Measurements from ENCODE around the gene SYNJ2.

Gene SYNJ2

DNA sequence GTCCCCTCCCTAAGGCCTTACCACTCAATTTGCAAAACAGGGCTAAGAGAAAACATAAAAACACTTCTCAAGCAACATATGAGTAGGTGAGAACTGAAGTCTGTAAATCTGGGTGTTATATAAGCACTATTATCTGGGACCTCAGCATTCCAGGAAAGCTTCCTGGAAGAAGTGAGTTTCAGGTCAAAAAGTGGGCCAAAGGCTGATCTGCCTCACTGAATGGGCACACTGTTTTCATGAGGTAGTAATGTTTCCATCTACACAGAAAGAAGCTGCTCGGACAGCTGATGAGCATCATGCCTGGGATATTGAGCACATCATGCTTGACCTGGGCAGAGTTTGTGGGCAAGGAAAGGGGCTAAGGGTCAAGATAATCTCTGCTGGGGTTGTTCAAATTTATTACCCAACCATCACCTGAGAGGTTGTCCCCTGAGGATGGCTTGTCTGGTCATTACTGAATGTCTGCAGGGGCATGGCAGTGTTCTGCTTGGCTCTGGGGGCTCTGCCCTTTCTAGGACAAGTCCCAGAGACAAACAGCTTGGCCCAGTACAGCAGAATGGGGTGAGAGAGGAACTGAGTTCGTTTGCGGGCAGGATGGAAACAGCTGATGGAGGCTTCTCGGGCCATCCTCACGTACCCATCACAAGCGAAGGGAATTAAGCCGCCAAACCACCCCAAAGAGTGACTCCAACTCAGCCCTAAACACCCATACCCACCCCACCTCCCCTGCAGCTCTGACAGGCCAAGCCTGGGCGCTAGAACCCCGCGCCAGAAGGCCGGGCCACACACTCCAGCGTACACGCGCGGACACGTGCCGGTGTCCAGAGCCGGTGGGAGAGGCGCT is 1.2 kb upstream of the SYNJ2 start:
- H3K4me3 ChIP-seq (ENCODE audit: low read length in 2 of 2) = peak overlapping the region; percentile 81 to 87

GRCh38 chr6:157981132-157981394 is 600 bp upstream of the SYNJ2 start:
- no peaks in the 10 kb centered on the region for H3K9me3 ChIP-seq (ENCODE audit: control insufficient read depth in 2 of 2, low read length in 2 of 2)
- peak overlapping the region; percentile 41 to 83 for H3K27ac ChIP-seq (ENCODE audit: low read depth in 2 of 2, low read length in 2 of 2)
- H3K9ac ChIP-seq (ENCODE audit: low read depth in 1 of 2, low read length in 2 of 2) = peak overlapping the region; percentile 49 to 95
- H3K4me3 ChIP-seq (ENCODE audit: low read length in 2 of 2) = peak overlapping the region; percentile 81 to 87
- no peaks in the 10 kb centered on the region for H3K27me3 ChIP-seq (ENCODE audit: control insufficient read depth in 2 of 2, insufficient read depth in 2 of 2, low read length in 2 of 2)
- H3K4me1 ChIP-seq (ENCODE audit: control insufficient read depth in 2 of 2, insufficient read depth in 2 of 2, low read length in 2 of 2) = peaks cover 20 to 29% of the 10 kb centered on the region in 2 donors
- no peaks in the 10 kb centered on the region for H3K36me3 ChIP-seq (ENCODE audit: control insufficient read depth in 2 of 2, insufficient read depth in 2 of 2, low read length in 2 of 2)

More for the DNA sequence above, 1.2 kb upstream of the SYNJ2 start:
- Histone ChIP-seq H3K36me3 (ENCODE audit: control insufficient read depth in 2 of 2, insufficient read depth in 2 of 2, low read length in 2 of 2) (no peaks in the 10 kb centered on the region), H3K9ac (ENCODE audit: low read depth in 1 of 2, low read length in 2 of 2) (peak overlapping the region; percentile 49 to 95), H3K4me1 (ENCODE audit: control insufficient read depth in 2 of 2, insufficient read depth in 2 of 2, low read length in 2 of 2) (peaks cover 19 to 23% of the 10 kb centered on the region in 2 donors), H3K27me3 (ENCODE audit: control insufficient read depth in 2 of 2, insufficient read depth in 2 of 2, low read length in 2 of 2) (no peaks in the 10 kb centered on the region), H3K9me3 (ENCODE audit: control insufficient read depth in 2 of 2, low read length in 2 of 2) (no peaks in the 10 kb centered on the region), H3K27ac (ENCODE audit: low read depth in 2 of 2, low read length in 2 of 2) (peak overlapping the region; percentile 41 to 83)

DNA sequence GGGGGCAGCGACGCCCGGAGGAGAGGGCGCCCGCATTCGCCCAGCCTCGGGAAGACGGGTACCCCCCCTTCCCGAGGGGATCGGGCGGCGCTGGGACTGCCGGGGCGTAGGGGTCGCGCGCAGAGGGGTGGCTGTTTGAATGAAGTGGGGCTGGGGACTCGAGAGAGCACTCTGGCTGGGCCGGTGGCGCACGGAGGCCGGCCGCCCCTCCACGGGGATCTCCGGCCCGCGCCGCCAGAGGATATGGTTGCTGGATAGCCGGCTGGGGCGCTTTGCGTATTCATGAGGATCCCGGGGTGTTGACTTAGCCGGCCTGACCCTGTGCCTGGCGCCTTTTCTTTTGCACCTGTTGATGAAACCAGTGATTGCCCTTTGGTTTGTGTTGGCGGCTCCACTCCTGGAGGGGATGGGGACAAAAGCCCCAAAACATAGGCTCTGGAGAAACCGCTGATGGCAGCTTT is 469 bp downstream of the SYNJ2 start:
- Histone ChIP-seq H3K27ac (ENCODE audit: low read depth in 2 of 2, low read length in 2 of 2) (peak overlapping the region; percentile 80 to 83), H3K27me3 (ENCODE audit: control insufficient read depth in 2 of 2, insufficient read depth in 2 of 2, low read length in 2 of 2) (no peaks in the 10 kb centered on the region), H3K36me3 (ENCODE audit: control insufficient read depth in 2 of 2, insufficient read depth in 2 of 2, low read length in 2 of 2) (no peaks in the 10 kb centered on the region), H3K9me3 (ENCODE audit: control insufficient read depth in 2 of 2, low read length in 2 of 2) (no peaks in the 10 kb centered on the region), H3K4me1 (ENCODE audit: control insufficient read depth in 2 of 2, insufficient read depth in 2 of 2, low read length in 2 of 2) (peaks cover 20 to 30% of the 10 kb centered on the region in 2 donors), H3K4me3 (ENCODE audit: low read length in 2 of 2) (peak overlapping the region; percentile 81 to 87), H3K9ac (ENCODE audit: low read depth in 1 of 2, low read length in 2 of 2) (peak overlapping the region; percentile 72 to 95)

DNA sequence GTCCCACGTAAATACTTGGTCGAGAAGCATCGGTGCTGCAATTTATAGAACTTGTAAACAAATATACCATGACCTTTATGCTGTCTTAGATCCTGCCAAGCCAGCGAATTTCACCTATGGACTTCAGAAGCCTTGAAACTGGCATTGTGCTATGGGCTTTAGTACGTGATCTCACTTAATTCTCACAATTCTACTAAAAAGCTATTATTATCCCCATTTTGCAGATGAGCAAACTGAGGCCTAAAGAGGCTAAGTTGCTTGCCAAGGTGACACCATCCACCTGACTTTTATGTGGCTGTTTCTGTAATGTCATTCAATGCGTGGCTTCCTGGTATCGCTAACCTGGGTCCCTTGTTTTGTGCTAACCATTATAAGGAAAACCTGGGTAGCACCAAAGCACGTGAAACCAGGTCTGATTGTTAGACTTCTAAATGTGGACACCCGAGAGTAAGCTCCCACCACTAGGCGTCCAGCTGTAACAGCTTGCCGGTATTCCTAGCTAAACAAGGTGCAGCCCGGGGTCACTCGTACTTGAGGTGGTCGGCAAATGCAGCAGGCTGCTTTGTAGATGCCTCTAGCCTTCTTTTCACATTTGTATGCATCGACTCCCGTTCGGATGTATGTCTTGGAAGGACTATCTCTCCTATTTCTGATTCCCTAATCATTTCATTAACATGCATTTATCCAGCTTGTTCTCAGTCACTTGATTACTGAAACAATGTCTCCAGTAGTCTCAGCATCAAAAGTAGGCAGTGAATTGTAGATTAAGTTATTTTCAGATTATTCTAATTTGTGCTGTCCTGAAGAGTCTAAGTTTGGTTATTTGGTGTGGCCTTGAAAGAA is 1.1 kb downstream of the SYNJ2 start:
- Histone ChIP-seq H3K9ac (ENCODE audit: low read depth in 1 of 2, low read length in 2 of 2) (peak overlapping the region; percentile 72 to 95), H3K36me3 (ENCODE audit: control insufficient read depth in 2 of 2, insufficient read depth in 2 of 2, low read length in 2 of 2) (no peaks in the 10 kb centered on the region), H3K9me3 (ENCODE audit: control insufficient read depth in 2 of 2, low read length in 2 of 2) (no peaks in the 10 kb centered on the region), H3K27me3 (ENCODE audit: control insufficient read depth in 2 of 2, insufficient read depth in 2 of 2, low read length in 2 of 2) (no peaks in the 10 kb centered on the region), H3K4me3 (ENCODE audit: low read length in 2 of 2) (peak overlapping the region; percentile 81 to 87), H3K27ac (ENCODE audit: low read depth in 2 of 2, low read length in 2 of 2) (peak overlapping the region; percentile 80 to 83), H3K4me1 (ENCODE audit: control insufficient read depth in 2 of 2, insufficient read depth in 2 of 2, low read length in 2 of 2) (peaks cover 20 to 30% of the 10 kb centered on the region in 2 donors)

DNA sequence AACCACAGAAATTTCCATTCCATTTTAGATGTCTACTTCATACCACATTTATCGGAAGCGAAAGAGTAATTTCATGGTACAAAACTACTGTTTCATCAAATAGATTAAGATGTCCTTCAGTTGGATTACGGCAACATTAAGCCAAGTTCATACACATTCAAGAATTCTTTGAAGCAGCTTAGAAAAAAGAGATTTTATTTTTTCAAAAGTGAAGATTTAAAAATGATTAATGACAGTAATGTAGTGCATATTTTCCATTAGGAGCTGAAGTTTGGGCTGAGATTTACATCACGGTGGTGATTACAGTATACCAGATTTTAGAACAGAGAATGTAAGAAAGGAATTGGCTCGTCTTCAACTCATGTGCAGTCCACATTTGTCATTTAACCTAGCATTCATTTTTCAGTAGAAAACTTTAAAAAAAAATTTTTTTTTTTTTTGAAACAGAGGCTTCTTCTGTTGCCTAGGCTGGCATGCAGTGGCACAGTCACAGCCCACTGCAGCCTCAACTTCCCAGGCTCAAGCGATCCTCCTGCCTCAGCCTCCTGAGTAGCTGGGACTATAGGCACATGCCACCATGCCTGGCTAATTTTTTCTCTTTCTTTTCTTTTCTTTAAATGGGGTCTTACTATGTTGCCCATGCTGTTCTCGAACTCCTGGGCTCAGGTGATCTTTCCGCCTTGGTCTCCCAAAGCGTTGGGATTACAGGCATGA is 1.9 kb downstream of the SYNJ2 start:
- no peaks in the 10 kb centered on the region for H3K27me3 ChIP-seq (ENCODE audit: control insufficient read depth in 2 of 2, insufficient read depth in 2 of 2, low read length in 2 of 2)
- H3K4me3 ChIP-seq (ENCODE audit: low read length in 2 of 2) = peak overlapping the region; percentile 81 to 87
- peaks cover 20 to 30% of the 10 kb centered on the region in 2 donors for H3K4me1 ChIP-seq (ENCODE audit: control insufficient read depth in 2 of 2, insufficient read depth in 2 of 2, low read length in 2 of 2)
- H3K36me3 ChIP-seq (ENCODE audit: control insufficient read depth in 2 of 2, insufficient read depth in 2 of 2, low read length in 2 of 2) = no peaks in the 10 kb centered on the region
- no peaks in the 10 kb centered on the region for H3K9me3 ChIP-seq (ENCODE audit: control insufficient read depth in 2 of 2, low read length in 2 of 2)
- peak overlapping the region in 1 of 2 donors; percentile 95 for H3K9ac ChIP-seq (ENCODE audit: low read depth in 1 of 2, low read length in 2 of 2)
- H3K27ac ChIP-seq (ENCODE audit: low read depth in 2 of 2, low read length in 2 of 2) = peak overlapping the region; percentile 80 to 83

GRCh38 chr6:157984128-157984527 is 2.5 kb downstream of the SYNJ2 start:
- Histone ChIP-seq H3K27ac (ENCODE audit: low read depth in 2 of 2, low read length in 2 of 2) (no peak overlapping the region), H3K36me3 (ENCODE audit: control insufficient read depth in 2 of 2, insufficient read depth in 2 of 2, low read length in 2 of 2) (no peaks in the 10 kb centered on the region), H3K4me3 (ENCODE audit: low read length in 2 of 2) (no peak overlapping the region), H3K27me3 (ENCODE audit: control insufficient read depth in 2 of 2, insufficient read depth in 2 of 2, low read length in 2 of 2) (no peaks in the 10 kb centered on the region), H3K9me3 (ENCODE audit: control insufficient read depth in 2 of 2, low read length in 2 of 2) (no peaks in the 10 kb centered on the region), H3K4me1 (ENCODE audit: control insufficient read depth in 2 of 2, insufficient read depth in 2 of 2, low read length in 2 of 2) (peaks cover 23 to 30% of the 10 kb centered on the region in 2 donors), H3K9ac (ENCODE audit: low read depth in 1 of 2, low read length in 2 of 2) (no peak overlapping the region)

- Histone ChIP-seq H3K27me3 (ENCODE audit: control insufficient read depth in 2 of 2, insufficient read depth in 2 of 2, low read length in 2 of 2) (no peaks in the 10 kb centered on the region), H3K27ac (ENCODE audit: low read depth in 2 of 2, low read length in 2 of 2) (no peak overlapping the region), H3K4me3 (ENCODE audit: low read length in 2 of 2) (no peak overlapping the region), H3K4me1 (ENCODE audit: control insufficient read depth in 2 of 2, insufficient read depth in 2 of 2, low read length in 2 of 2) (peaks cover 27 to 34% of the 10 kb centered on the region in 2 donors), H3K9ac (ENCODE audit: low read depth in 1 of 2, low read length in 2 of 2) (no peak overlapping the region), H3K36me3 (ENCODE audit: control insufficient read depth in 2 of 2, insufficient read depth in 2 of 2, low read length in 2 of 2) (no peaks in the 10 kb centered on the region), H3K9me3 (ENCODE audit: control insufficient read depth in 2 of 2, low read length in 2 of 2) (no peaks in the 10 kb centered on the region)
Observed at GRCh38 chr6:157984686-157985225, 3.1 kb downstream of the SYNJ2 start.

- Histone ChIP-seq H3K27ac (ENCODE audit: low read depth in 2 of 2, low read length in 2 of 2) (peak overlapping the region; percentile 19 to 29), H3K4me1 (ENCODE audit: control insufficient read depth in 2 of 2, insufficient read depth in 2 of 2, low read length in 2 of 2) (peaks cover 32 to 40% of the 10 kb centered on the region in 2 donors), H3K9ac (ENCODE audit: low read depth in 1 of 2, low read length in 2 of 2) (peak overlapping the region in 1 of 2 donors; percentile 22)
Observed at GRCh38 chr6:157985378-157986155, 3.9 kb downstream of the SYNJ2 start.

More at GRCh38 chr6:157985378-157986155, 3.9 kb downstream of the SYNJ2 start:
- Histone ChIP-seq H3K4me3 (ENCODE audit: low read length in 2 of 2) (peak overlapping the region in 1 of 2 donors; percentile 31), H3K27me3 (ENCODE audit: control insufficient read depth in 2 of 2, insufficient read depth in 2 of 2, low read length in 2 of 2) (no peaks in the 10 kb centered on the region), H3K36me3 (ENCODE audit: control insufficient read depth in 2 of 2, insufficient read depth in 2 of 2, low read length in 2 of 2) (no peaks in the 10 kb centered on the region), H3K9me3 (ENCODE audit: control insufficient read depth in 2 of 2, low read length in 2 of 2) (no peaks in the 10 kb centered on the region)

All from mucosa of rectum (tissue), 2 donors.